Hematopoietic multipotent progenitor cell treated with erythropoietin and hydrocortisone succinate and interleukin-3 and kit ligand, for 15 days (in vitro differentiated cells): Measurements from ENCODE around the gene JUND.
A peak's percentile ranks its signal among the peaks of the same experiment; 100 is the strongest.

Source experiments
- DNase-seq: peaks from one replicate; pipeline ENCODE4 v3.0.0-alpha.2; 2015; ENCODE audit warnings: low spot score

Gene JUND

DNA sequence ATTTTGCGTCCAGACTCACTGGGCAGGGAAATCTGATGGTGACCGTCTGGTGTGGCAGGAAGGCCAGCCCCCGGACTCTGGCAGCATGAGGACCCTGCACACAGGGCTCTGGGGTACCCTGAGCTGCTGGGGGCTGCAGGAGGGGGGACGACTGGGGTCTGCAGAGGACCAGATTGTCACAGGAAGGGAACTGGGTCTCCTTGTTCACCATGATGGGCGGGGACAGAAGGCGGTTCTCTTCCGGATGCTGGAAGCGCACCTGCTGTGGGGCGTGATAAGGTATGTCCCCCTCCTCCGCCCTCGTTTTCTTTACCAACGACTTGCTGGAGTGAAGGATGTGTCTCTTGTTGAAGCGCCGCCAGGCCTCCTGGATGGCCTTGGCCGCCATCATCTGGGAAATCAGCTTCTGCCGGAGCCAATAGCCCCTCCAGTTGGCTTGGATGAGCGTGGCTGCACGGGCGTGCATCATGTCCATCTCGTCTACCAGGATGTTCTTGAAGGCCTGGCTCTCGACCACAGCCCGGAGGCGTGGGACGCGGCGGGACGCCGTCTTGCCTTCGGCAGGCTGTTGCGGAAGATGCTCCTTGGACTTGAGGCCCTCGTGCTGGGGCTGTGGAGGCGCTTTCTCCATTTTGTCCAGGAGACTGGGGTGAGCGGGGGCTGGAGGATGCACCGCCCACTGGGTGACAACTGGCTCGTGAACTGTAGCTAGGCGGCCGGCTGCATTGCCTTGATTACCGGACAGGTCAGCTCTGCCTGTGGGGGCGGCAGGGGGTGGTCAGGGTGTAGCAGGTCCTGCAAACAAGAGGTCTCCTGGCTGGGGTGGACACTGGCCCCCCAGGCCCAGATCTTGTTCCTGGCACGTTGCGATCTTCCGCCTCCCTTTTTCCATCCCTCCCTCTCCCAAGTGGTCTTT is 14.4 kb downstream of the JUND start:
- DNase-seq, result no peak

DNA sequence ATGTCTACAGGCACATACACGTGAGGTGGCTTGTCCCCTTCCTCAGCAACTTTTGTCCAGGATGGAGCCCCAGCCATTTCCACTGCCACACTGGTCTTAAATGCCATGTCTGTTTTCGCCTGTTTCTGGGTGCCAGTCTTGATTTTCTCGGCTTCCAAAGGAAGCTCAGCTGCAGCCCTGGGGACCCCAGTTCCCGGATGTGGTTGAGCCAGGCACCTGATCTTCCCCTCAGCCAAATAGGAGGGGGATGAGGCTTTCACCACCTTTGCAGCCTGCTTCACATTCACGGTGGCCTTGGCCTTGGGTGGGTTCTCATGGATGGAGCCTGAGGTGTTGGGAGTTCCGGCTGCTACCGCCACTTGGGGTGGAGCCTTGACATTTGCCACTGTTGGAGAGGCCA is 15.8 kb downstream of the JUND start:
- no peak for DNase-seq

GRCh38 chr19:18264971-18265540 is 16.4 kb downstream of the JUND start:
- no peak for DNase-seq

- no peak for DNase-seq
These were observed 17.1 kb downstream of the JUND start for GRCh38 chr19:18264137-18264854.

- no peak for DNase-seq
These were observed 17.9 kb downstream of the JUND start for GRCh38 chr19:18263324-18264136.

GRCh38 chr19:18262917-18263316 is 18.5 kb downstream of the JUND start:
- DNase-seq, result no peak

DNA sequence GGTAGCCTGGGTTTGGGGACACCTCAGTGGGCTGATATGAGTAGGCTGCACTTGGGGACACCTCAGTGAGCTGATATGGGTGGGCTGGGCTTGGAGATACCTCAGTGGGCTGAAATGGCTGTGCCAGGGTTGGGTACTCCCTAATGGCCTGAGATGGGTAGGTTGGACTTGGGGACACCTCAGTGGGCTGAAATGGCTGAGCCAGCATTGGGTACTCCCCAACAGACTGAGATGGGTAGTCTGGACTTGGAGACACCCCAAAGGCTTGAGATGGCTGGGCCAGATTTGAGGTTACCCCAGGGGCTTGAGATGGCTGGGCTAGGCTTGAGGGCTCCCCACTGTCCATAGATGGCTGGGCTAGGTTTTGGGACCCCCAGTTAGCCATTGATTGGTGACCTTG is 19.3 kb downstream of the JUND start:
- DNase-seq, result no peak

- no peak for DNase-seq
These were observed 19.9 kb downstream of the JUND start for GRCh38 chr19:18261474-18261873.

- DNase-seq, result no peak
These were observed 21.5 kb downstream of the JUND start for GRCh38 chr19:18259893-18260292.

GRCh38 chr19:18257503-18258470 is 23.6 kb downstream of the JUND start:
- no peak for DNase-seq

GRCh38 chr19:18254546-18255503 is 26.6 kb downstream of the JUND start:
- DNase-seq, result no peak

GRCh38 chr19:18253716-18254115 is 27.7 kb downstream of the JUND start:
- DNase-seq, result no peak

- DNase-seq, result no peak
These were observed 28.3 kb downstream of the JUND start for GRCh38 chr19:18253130-18253529.

DNA sequence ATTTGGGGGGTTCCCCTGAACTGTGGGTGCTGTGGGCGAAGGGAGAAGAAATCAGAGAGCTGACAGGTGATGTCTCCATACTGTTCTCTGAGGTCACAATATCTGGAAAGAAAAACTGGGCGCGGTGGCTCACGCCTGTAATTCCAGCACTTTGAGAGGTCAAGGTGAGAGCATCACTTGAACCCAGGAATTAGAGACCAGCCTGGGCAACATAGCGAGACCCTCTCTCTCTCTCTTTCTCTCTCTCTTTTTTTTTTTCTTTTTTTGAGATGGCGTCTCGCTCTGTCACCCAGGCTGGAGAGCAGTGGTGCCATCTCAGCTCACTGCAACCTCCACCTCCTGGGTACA is 29.1 kb downstream of the JUND start:
- no peak for DNase-seq

DNA sequence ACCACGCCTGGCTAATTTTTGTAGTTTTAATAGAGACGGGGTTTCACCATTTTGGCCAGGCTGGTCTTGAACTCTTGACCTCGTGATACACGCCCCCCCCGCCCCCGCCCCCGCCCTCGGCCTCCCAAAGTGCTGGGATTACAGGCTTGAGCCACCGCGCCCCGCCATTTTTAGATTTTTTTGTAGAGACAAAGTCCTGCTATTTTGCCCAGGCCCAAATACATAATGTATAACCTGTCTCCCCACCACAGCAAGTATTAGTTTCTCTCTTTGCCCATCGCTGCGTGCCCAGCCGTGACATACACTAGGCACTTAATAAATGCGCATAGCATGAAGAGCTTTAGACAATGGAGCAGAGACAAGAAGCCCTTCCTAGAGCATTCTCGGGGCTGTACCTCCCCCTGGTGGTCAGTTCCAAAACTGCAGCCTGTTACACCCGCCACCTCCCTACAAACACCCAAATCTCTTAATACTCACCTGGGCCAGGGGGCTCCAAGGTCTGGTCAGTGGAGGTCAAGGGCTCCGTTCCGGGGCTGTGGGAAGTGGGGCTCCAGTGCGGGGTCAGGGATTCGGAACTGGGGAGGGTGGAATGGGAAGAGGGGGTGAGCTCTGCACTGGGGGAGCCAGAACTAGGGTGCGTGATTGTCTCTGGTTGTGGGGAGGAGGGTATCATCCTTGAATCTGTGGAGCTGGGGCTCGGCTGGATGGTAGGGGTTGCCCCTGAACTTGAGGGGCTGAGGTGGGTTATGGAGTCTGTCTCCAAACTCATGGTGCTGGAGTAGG is 29.6 kb downstream of the JUND start:
- peak; percentile 80 for DNase-seq

DNA sequence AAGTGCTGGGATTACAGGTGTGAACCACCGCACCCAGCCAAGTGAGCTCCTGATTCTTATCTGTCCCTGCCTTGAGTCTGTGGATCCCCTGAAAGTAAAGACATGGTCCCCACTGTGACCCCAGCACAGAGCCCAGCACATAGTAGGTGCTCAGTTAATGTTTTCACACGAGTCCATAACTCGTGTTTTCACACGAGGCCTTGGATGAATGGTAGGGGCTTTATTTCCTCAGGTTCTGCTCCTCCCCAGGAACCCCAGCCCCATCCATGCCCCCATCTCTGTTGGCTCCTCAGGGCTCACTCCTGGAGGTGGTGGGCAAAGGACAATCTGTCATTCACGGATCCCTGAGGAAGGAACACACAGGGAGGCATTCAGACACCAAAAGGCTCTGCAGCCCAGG is 31.6 kb downstream of the JUND start:
- DNase-seq, result no peak

GRCh38 chr19:18245297-18245696 is 36.1 kb downstream of the JUND start:
- no peak for DNase-seq

GRCh38 chr19:18239303-18239702 is 42.1 kb downstream of the JUND start:
- no peak for DNase-seq

- DNase-seq, result no peak
These were observed 47.2 kb downstream of the JUND start for GRCh38 chr19:18234194-18234593.
